Ramos (cell line): Measurements from ENCODE around the gene KLHL17.

ENCODE experiments used
- in situ Hi-C: fragments of 300-500 bp; cut with MboI; formaldehyde crosslinking; loops from one replicate; pipeline ENCODE4 v1.14.3; 2022; ENCODE audit warnings: low sequenced_read_pairs; ENCODE audit not compliant: unreplicated experiment

Gene KLHL17

GRCh38 chr1:921011-921837, 39.2 kb upstream of the KLHL17 start:
- in situ Hi-C loops = no loop called here

- in situ Hi-C loops = no loop called here
Observed at GRCh38 chr1:923131-923990, 37.0 kb upstream of the KLHL17 start, which contains the start of gene SAMD11. SAMD11 (plus strand) TSS chr1:923923; CDS start chr1:924432, 509 bp downstream.

GRCh38 chr1:923991-924655, 36.3 kb upstream of the KLHL17 start:
- in situ Hi-C loops = no loop called here

- in situ Hi-C loops = no loop called here
Observed at GRCh38 chr1:924656-925560, 35.5 kb upstream of the KLHL17 start.

GRCh38 chr1:925561-926421, 34.6 kb upstream of the KLHL17 start:
- in situ Hi-C loops = no loop called here

GRCh38 chr1:927234-927633, 33.1 kb upstream of the KLHL17 start:
- in situ Hi-C loops = no loop called here

- in situ Hi-C loops = no loop called here
Observed at GRCh38 chr1:927748-928147, 32.6 kb upstream of the KLHL17 start.

- in situ Hi-C loops = no loop called here
Observed at GRCh38 chr1:928825-929661, 31.3 kb upstream of the KLHL17 start.

GRCh38 chr1:929712-930632, 30.4 kb upstream of the KLHL17 start:
- in situ Hi-C loops = no loop called here

- in situ Hi-C loops = no loop called here
Observed at GRCh38 chr1:930633-931138, 29.7 kb upstream of the KLHL17 start.

GRCh38 chr1:931380-932172, 28.8 kb upstream of the KLHL17 start:
- in situ Hi-C loops = no loop called here

GRCh38 chr1:932173-932510, 28.2 kb upstream of the KLHL17 start:
- in situ Hi-C loops = no loop called here

GRCh38 chr1:932776-933602, 27.4 kb upstream of the KLHL17 start:
- in situ Hi-C loops = no loop called here

GRCh38 chr1:933603-933940, 26.8 kb upstream of the KLHL17 start:
- in situ Hi-C loops = no loop called here

GRCh38 chr1:934991-935750, 25.2 kb upstream of the KLHL17 start:
- in situ Hi-C loops = no loop called here
